B cell (primary cell): ENCODE measurements around the gene ACSS1. TPM values are rescaled to one million over a fixed set of nuclear protein-coding genes. Genes with fewer than 3 reads are reported as not detected.

Source experiments
- ATAC-seq: fragments of 200-7000 bp; cut with Tn5 transposase; one replicate; pipeline ENCODE4 v1.10.0; 2021; ENCODE audit warnings: low read depth, mild to moderate bottlenecking, moderate number of reproducible peaks, moderate library complexity
- CTCF ChIA-PET: fragments of 350-600 bp; sonication (Branson Sonifier 250); formaldehyde crosslinking; loops from one replicate; lab custom pipeline; 2021; ENCODE audit warnings: antibody characterized with exemption, inconsistent platforms; lab: Charles Lee
- POLR2A ChIA-PET: fragments of 350-600 bp; sonication (Branson Sonifier 250); formaldehyde crosslinking; loops from one replicate; lab custom pipeline; 2021; ENCODE audit warnings: antibody characterized with exemption; lab: Charles Lee
- DNase-seq: peaks from one replicate; pipeline ENCODE4 v3.0.0; 2013
- H2AFZ ChIP-seq: 2 replicates; pipeline ENCODE4 v1.6.1; 2012; ENCODE audit warnings: mild to moderate bottlenecking, low read depth, low read length; ENCODE audit not compliant: insufficient read depth, poor library complexity, severe bottlenecking
- H3K27ac ChIP-seq, 2 donors: 1 replicate in 1 of 2; 2 replicates in 1 of 2; pipeline ENCODE4 v1.5.1; 2012 to 2013; ENCODE audit warnings: low read length in 2 of 2, mild to moderate bottlenecking in 2 of 2, moderate library complexity in 1 of 2
- H3K27me3 ChIP-seq, 4 experiments: fragments of 200-600 bp in 1 of 4; sonication (generic) in 1 of 4; replicated peaks in 1 of 4; 1 replicate in 2 of 4; 2 replicates in 2 of 4; pipeline versions ENCODE4 v1.6.1 to v1.7.0; 2013 to 2016; ENCODE audit warnings: low read length in 3 of 4, mild to moderate bottlenecking in 2 of 4, mixed read lengths in 1 of 4, moderate library complexity in 1 of 4; ENCODE audit not compliant: insufficient read depth in 4 of 4, control insufficient read depth in 3 of 4; ENCODE audit errors: control extremely low read depth in 1 of 4
- H3K36me3 ChIP-seq, 2 experiments: replicated peaks in 1 of 2; 1 replicate in 1 of 2; 2 replicates in 1 of 2; pipeline versions ENCODE4 v1.6.1 to v1.7.1; 2013; ENCODE audit warnings: low read length in 1 of 2; ENCODE audit not compliant: insufficient read depth in 2 of 2, control insufficient read depth in 1 of 2; ENCODE audit errors: control extremely low read depth in 1 of 2, extremely low read depth in 1 of 2
- H3K4me1 ChIP-seq, 2 donors: fragments of 200-600 bp in 1 of 2; sonication (generic) in 1 of 2; 1 replicate in 1 of 2; 2 replicates in 1 of 2; pipeline versions ENCODE4 v1.5.1 to v1.6.1; 2013 to 2017; ENCODE audit warnings: low read length in 2 of 2; ENCODE audit not compliant: control insufficient read depth in 2 of 2, insufficient read depth in 2 of 2
- H3K4me2 ChIP-seq: replicated peaks from 2 replicates; pipeline ENCODE3; 2012; ENCODE audit warnings: mild to moderate bottlenecking, low read depth, low read length; ENCODE audit not compliant: poor library complexity, severe bottlenecking
- H3K4me3 ChIP-seq, 5 experiments: fragments of 200-600 bp in 1 of 5; sonication (generic) in 1 of 5; 1 replicate in 3 of 5; 2 replicates in 2 of 5; pipeline versions ENCODE4 v1.5.1 to v1.7.0; 2011 to 2016; ENCODE audit warnings: low read length in 4 of 5, mild to moderate bottlenecking in 4 of 5, low read depth in 2 of 5, control low read depth in 1 of 5, moderate library complexity in 1 of 5; ENCODE audit not compliant: insufficient read depth in 1 of 5; ENCODE audit errors: control extremely low read depth in 1 of 5, extremely low read depth in 1 of 5
- H3K79me2 ChIP-seq: fragments of 200-600 bp; sonication (generic); one replicate; pipeline ENCODE4 v1.6.0; 2016; ENCODE audit warnings: low read length; ENCODE audit not compliant: control insufficient read depth, insufficient read depth
- H3K9ac ChIP-seq: fragments of 200-600 bp; sonication (generic); 2 replicates; pipeline ENCODE4 v1.6.1; 2017; ENCODE audit warnings: mild to moderate bottlenecking, low read length, moderate library complexity
- H3K9me3 ChIP-seq, 3 donors: one replicate each; pipeline versions ENCODE4 v1.6.1 to v1.7.1; 2013; ENCODE audit warnings: low read length in 2 of 3; ENCODE audit not compliant: control insufficient read depth in 2 of 3, insufficient read depth in 1 of 3; ENCODE audit errors: control extremely low read depth in 1 of 3
- H4K20me1 ChIP-seq: 2 replicates; pipeline ENCODE4 v1.6.0; 2012; ENCODE audit warnings: mild to moderate bottlenecking, low read length; ENCODE audit not compliant: insufficient read depth, control insufficient read depth, poor library complexity, severe bottlenecking
- H3K27ac Mint-ChIP-seq: one replicate; pipeline ENCODE4 v1.8.0; 2021; ENCODE audit warnings: mixed read lengths
- H3K27me3 Mint-ChIP-seq: one replicate; pipeline ENCODE4 v1.8.0; 2021; ENCODE audit warnings: mixed read lengths
- H3K4me1 Mint-ChIP-seq: one replicate; pipeline ENCODE4 v1.8.0; 2021; ENCODE audit warnings: mixed read lengths
- H3K4me3 Mint-ChIP-seq: one replicate; pipeline ENCODE4 v1.8.0; 2021; ENCODE audit warnings: mixed read lengths
- H3K9me3 Mint-ChIP-seq: one replicate; pipeline ENCODE4 v1.8.0; 2022; ENCODE audit warnings: mixed read lengths; ENCODE audit not compliant: insufficient read depth
- EZH2 ChIP-seq: IDR thresholded peaks from 2 replicates; pipeline ENCODE4 v1.6.1; 2012; ENCODE audit warnings: borderline replicate concordance, low read depth, mild to moderate bottlenecking, moderate library complexity, low read length; ENCODE audit not compliant: insufficient read depth, poor library complexity, severe bottlenecking
- WGBS: methylation state at CpG from one replicate; pipeline ENCODE4 v1.1.5; 2013; ENCODE audit warnings: missing lambda C conversion rate; ENCODE audit not compliant: insufficient coverage; 5-methylcytosine and 5-hydroxymethylcytosine counted together
- intact Hi-C: fragments of 100-400 bp; cut with micrococcal nuclease; formaldehyde crosslinking; loops from one replicate; pipeline ENCODE4 v1.10.0; 2022
- polyA plus RNA-seq: library from polyadenylated mRNA; depleted of rRNA; stranded (reverse); fragments of >200 nt; gene quantifications from 2 replicates; pipeline ENCODE4 v1.2.3, GENCODE V29; 2012
- total RNA-seq, 2 donors: library from RNA; stranded (reverse); fragments of 120-200 nt in 1 of 2; gene quantifications; 1 replicate in 1 of 2; 2 replicates in 1 of 2; pipeline versions ENCODE4 v1.2.3 to v1.2.4, GENCODE V29; 2013 to 2022
- TF ChIP-seq, protein P1 (sequence below): fragments of 200-600 bp; IDR thresholded peaks from one replicate; pipeline ENCODE4 v1.8.0; 2022; ENCODE audit warnings: antibody characterized with exemption, mild to moderate bottlenecking

ACSS1 gene
- total and polyA plus RNA-seq, 2 donors (not counting 1 experiment from before 2014, with no cell fraction given): 82.7 to 95.5 TPM

DNA sequence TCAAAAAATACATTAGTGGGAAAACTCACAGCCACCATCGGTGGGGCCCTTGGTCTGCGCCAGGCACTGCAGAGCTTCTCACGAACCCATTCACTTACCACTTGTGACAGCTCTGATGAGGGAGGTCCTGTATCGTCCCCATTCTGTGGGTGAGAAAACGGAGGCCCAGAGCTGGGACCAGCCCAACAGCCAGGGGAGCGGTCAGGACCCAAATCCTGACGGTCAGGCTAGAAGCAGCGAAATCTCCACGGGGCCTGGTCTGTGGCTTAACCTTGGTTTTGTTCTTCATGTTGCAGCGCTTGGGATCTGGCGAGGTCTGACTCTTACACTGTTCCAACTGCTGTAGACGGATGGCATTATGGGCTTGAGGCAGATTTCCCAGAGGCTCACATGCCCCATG lies 31.7 kb upstream of the ACSS1 start:
- no peaks in the 10 kb centered on the region for H3K79me2 ChIP-seq
- H3K9me3 Mint-ChIP-seq: no peaks in the 10 kb centered on the region
- DNase-seq: no peak
- H3K4me3 Mint-ChIP-seq: no peak overlapping the region
- H3K4me1 ChIP-seq: no peaks in the 10 kb centered on the region
- H3K9ac ChIP-seq: no peak overlapping the region
- no peak overlapping the region for H3K27ac Mint-ChIP-seq
- no peaks in the 10 kb centered on the region for H3K36me3 ChIP-seq
- no peak overlapping the region for H3K27ac ChIP-seq
- POLR2A ChIA-PET: no interaction called here
- CTCF ChIA-PET: no interaction called here
- no peaks in the 10 kb centered on the region for H4K20me1 ChIP-seq
- 97% methylated on average over 9 of the region's 12 CpGs for WGBS
- H3K27me3 Mint-ChIP-seq: peaks cover 56% of the 10 kb centered on the region
- H3K27me3 ChIP-seq: peaks cover 0 to 36% (median 6%) of the 10 kb centered on the region in 4 experiments
- peaks cover 0 to 3% (median 0%) of the 10 kb centered on the region in 3 donors for H3K9me3 ChIP-seq
- no peak overlapping the region for H2AFZ ChIP-seq
- intact Hi-C loops: no loop called here
- peaks cover 2% of the 10 kb centered on the region for H3K4me1 Mint-ChIP-seq
- H3K4me2 ChIP-seq: no peak overlapping the region
- ATAC-seq: no peak
- H3K4me3 ChIP-seq: no peak overlapping the region
- TF ChIP-seq, protein P1, sequence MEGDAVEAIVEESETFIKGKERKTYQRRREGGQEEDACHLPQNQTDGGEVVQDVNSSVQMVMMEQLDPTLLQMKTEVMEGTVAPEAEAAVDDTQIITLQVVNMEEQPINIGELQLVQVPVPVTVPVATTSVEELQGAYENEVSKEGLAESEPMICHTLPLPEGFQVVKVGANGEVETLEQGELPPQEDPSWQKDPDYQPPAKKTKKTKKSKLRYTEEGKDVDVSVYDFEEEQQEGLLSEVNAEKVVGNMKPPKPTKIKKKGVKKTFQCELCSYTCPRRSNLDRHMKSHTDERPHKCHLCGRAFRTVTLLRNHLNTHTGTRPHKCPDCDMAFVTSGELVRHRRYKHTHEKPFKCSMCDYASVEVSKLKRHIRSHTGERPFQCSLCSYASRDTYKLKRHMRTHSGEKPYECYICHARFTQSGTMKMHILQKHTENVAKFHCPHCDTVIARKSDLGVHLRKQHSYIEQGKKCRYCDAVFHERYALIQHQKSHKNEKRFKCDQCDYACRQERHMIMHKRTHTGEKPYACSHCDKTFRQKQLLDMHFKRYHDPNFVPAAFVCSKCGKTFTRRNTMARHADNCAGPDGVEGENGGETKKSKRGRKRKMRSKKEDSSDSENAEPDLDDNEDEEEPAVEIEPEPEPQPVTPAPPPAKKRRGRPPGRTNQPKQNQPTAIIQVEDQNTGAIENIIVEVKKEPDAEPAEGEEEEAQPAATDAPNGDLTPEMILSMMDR: no peak
- TF ChIP-seq EZH2: no peak

DNA sequence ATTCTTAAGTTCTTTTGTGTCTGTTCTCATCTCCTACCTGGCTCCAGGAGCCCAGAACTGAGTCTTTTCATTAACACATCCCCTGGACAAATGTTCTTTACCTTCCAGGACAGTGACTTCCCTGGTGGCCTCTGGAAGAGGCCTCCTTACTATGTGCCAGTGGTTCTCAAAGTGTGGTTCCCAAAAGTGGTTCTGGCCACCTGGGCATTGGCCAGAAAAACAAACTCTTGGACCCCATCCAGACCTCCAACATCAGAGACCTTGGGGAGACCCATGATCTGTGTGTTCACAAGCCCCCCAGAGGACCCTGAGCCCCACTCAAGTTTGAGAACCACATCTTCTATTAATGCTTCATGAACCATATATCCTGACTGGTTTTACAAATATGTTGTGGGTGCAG lies 31.2 kb upstream of the ACSS1 start:
- Histone ChIP-seq H3K27me3 (peaks cover 0 to 42% (median 10%) of the 10 kb centered on the region in 4 experiments), H4K20me1 (no peaks in the 10 kb centered on the region), H3K79me2 (no peaks in the 10 kb centered on the region), H3K36me3 (no peaks in the 10 kb centered on the region), H3K4me3 (no peak overlapping the region), H3K9ac (no peak overlapping the region), H2AFZ (no peak overlapping the region), H3K4me1 (peaks cover 0 to 3% of the 10 kb centered on the region in 2 donors), H3K9me3 (peaks cover 0 to 4% (median 0%) of the 10 kb centered on the region in 3 donors), H3K4me2 (no peak overlapping the region), H3K27ac (no peak overlapping the region)
- H3K4me1 Mint-ChIP-seq: peaks cover 2% of the 10 kb centered on the region
- intact Hi-C loops: no loop called here
- peaks cover 58% of the 10 kb centered on the region for H3K27me3 Mint-ChIP-seq
- H3K4me3 Mint-ChIP-seq: no peak overlapping the region
- ATAC-seq (no peak), DNase-seq (no peak)
- CTCF ChIA-PET: no interaction called here
- no peaks in the 10 kb centered on the region for H3K9me3 Mint-ChIP-seq
- H3K27ac Mint-ChIP-seq: no peak overlapping the region
- TF ChIP-seq, protein P1: no peak
- TF ChIP-seq EZH2: no peak
- POLR2A ChIA-PET: no interaction called here
